Tibial nerve (tissue), 4 donors: ENCODE data around the gene S1PR2. TPM values are rescaled to one million over a fixed set of nuclear protein-coding genes. Genes with fewer than 3 reads are reported as not detected.
"Not testable (repeated sequence)": the region's sequence is repeated elsewhere in the genome, so short reads cannot be mapped to it uniquely, and the experiment has no call there.

Experiments used
- DNase-seq, 2 donors: peaks; one replicate each; pipeline ENCODE4 v3.0.0-alpha.2; 2019; ENCODE audit warnings: low spot score in 2 of 2
- H3K27ac ChIP-seq, 4 donors: fragments of 200-600 bp; sonication (generic) in 3 of 4; one replicate each; pipeline ENCODE4 v1.5.1; 2017 to 2019; ENCODE audit warnings: mild to moderate bottlenecking in 1 of 4
- H3K27me3 ChIP-seq, 2 donors: fragments of 200-600 bp; sonication (generic) in 1 of 2; one replicate each; pipeline versions ENCODE4 v1.5.1 to v1.6.0; 2017 to 2019
- H3K36me3 ChIP-seq, 3 donors: fragments of 200-600 bp; sonication (generic); one replicate each; pipeline ENCODE4 v1.5.1; 2018 to 2019
- H3K4me1 ChIP-seq, 4 donors: fragments of 200-600 bp; sonication (generic) in 3 of 4; one replicate each; pipeline ENCODE4 v1.5.1; 2017 to 2019
- H3K4me3 ChIP-seq, 4 donors: fragments of 200-600 bp; sonication (generic) in 3 of 4; one replicate each; pipeline ENCODE4 v1.5.1; 2017 to 2019; ENCODE audit warnings: mild to moderate bottlenecking in 1 of 4, moderate library complexity in 1 of 4
- H3K9me3 ChIP-seq, 4 donors: fragments of 200-600 bp; sonication (generic) in 3 of 4; one replicate each; pipeline ENCODE4 v1.5.1; 2017 to 2019
- EP300 ChIP-seq, 2 donors: sonication (generic); formaldehyde crosslinking; IDR thresholded peaks; one replicate each; pipeline ENCODE4 v1.6.1; 2017; ENCODE audit warnings: antibody characterized with exemption in 2 of 2, mild to moderate bottlenecking in 1 of 2
- POLR2A ChIP-seq, 2 donors: fragments of 450-650 bp; IDR thresholded peaks; one replicate each; pipeline ENCODE4 v1.6.1; 2017; ENCODE audit warnings: antibody characterized with exemption in 2 of 2, mild to moderate bottlenecking in 2 of 2, moderate library complexity in 2 of 2
- WGBS, 2 donors: methylation state at CpG; one replicate each; pipeline ENCODE4 v1.1.5; 2018; 5-methylcytosine and 5-hydroxymethylcytosine counted together
- total RNA-seq, 4 donors: library from RNA; depleted of rRNA; stranded (reverse); fragments of >200 nt; gene quantifications; one replicate each; pipeline ENCODE4 v1.1.0, GENCODE V29; 2016
- TF ChIP-seq, protein P1 (sequence below), 5 experiments: fragments of 200-600 bp in 3 of 5; fragments of 450-650 bp in 2 of 5; sonication (generic) in 3 of 5; IDR thresholded peaks; one replicate each; pipeline ENCODE4 v1.5.1; 2016 to 2019; ENCODE audit warnings: antibody characterized with exemption in 5 of 5, mild to moderate bottlenecking in 3 of 5, moderate library complexity in 2 of 5

The S1PR2 gene
- total RNA-seq, 4 donors from 2014 or later: 11.6 to 13.3 (median 12.2) TPM

DNA sequence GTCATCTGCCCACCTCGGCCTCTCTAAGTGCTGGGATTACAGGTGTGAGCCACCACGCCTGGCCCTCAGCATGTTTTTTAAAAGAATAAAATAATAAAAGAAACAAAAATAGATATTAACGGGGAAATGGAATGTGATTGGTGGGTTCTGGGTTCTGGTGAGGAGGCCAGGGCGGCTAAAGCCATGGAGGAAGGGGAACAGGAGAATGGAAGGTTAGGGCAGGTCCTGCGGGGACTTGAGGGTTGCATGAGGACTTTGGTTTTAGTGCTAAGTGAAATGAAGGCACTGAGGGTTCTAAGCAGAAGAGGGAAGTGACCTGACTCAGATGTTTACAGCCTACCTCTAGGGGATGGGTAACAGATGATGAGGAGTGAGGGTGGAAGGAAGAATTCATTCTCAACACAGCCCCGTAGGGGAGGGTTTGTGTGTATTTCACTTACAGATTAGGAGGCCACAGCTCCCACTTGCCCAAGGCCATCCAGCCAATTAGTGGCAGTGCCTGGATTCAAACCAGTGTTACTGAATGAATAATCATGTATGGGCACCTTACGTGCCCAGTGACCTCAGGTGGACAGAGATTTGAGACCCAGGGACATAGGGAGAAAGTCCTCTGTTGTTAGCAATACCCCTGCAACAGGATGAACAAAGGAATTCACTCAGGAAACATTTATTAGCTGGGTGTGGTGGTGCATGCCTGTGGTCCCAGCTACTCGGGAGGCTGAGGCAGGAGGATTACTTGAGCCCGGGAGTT, 14.2 kb upstream of the S1PR2 start:
- no peaks in the 10 kb centered on the region for H3K27me3 ChIP-seq
- no peak overlapping the region for H3K27ac ChIP-seq
- WGBS, 2 donors: 76 to 86% methylated on average over 9 of the region's 9 CpGs
- TF ChIP-seq, protein P1, sequence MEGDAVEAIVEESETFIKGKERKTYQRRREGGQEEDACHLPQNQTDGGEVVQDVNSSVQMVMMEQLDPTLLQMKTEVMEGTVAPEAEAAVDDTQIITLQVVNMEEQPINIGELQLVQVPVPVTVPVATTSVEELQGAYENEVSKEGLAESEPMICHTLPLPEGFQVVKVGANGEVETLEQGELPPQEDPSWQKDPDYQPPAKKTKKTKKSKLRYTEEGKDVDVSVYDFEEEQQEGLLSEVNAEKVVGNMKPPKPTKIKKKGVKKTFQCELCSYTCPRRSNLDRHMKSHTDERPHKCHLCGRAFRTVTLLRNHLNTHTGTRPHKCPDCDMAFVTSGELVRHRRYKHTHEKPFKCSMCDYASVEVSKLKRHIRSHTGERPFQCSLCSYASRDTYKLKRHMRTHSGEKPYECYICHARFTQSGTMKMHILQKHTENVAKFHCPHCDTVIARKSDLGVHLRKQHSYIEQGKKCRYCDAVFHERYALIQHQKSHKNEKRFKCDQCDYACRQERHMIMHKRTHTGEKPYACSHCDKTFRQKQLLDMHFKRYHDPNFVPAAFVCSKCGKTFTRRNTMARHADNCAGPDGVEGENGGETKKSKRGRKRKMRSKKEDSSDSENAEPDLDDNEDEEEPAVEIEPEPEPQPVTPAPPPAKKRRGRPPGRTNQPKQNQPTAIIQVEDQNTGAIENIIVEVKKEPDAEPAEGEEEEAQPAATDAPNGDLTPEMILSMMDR (IDR thresholded peaks at IDR 0.05): no peak
- no peak for TF ChIP-seq EP300 (IDR thresholded peaks at IDR 0.05)
- no peak for TF ChIP-seq POLR2A (IDR thresholded peaks at IDR 0.05)
- no peak for DNase-seq
- H3K4me3 ChIP-seq: no peak overlapping the region
- H3K4me1 ChIP-seq: peaks cover 0 to 7% (median 0%) of the 10 kb centered on the region in 4 donors
- H3K9me3 ChIP-seq: no peaks in the 10 kb centered on the region
- H3K36me3 ChIP-seq: peaks cover 0 to 11% (median 0%) of the 10 kb centered on the region in 3 donors

DNA sequence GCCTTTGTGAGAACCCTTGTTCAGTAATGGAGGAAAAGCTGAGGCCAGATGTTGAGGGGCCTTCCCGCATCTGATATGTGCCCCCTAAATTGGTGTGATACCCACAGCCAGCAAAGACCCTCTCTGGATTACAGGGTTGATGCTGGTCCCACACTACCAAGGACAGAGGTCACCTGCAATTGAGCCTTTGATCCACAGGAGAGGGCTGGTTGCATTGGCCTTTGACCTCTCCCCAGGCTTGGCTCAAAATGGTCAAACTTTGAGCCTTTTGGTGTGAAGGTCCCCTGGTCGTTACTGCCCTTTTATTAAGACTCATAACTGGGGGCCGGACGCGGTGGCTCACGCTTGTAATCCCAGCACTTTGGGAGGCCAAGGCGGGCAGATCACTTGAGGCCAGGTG, 12.5 kb upstream of the S1PR2 start:
- peaks cover 0 to 11% (median 0%) of the 10 kb centered on the region in 3 donors for H3K36me3 ChIP-seq
- H3K4me3 ChIP-seq: no peak overlapping the region
- DNase-seq: no peak
- no peaks in the 10 kb centered on the region for H3K4me1 ChIP-seq
- H3K9me3 ChIP-seq: no peaks in the 10 kb centered on the region
- WGBS, 2 donors: 87 to 89% methylated on average over 7 of the region's 7 CpGs
- no peak for TF ChIP-seq EP300 (IDR thresholded peaks at IDR 0.05)
- TF ChIP-seq, protein P1 (IDR thresholded peaks at IDR 0.05): no peak
- H3K27ac ChIP-seq: no peak overlapping the region
- H3K27me3 ChIP-seq: no peaks in the 10 kb centered on the region

DNA sequence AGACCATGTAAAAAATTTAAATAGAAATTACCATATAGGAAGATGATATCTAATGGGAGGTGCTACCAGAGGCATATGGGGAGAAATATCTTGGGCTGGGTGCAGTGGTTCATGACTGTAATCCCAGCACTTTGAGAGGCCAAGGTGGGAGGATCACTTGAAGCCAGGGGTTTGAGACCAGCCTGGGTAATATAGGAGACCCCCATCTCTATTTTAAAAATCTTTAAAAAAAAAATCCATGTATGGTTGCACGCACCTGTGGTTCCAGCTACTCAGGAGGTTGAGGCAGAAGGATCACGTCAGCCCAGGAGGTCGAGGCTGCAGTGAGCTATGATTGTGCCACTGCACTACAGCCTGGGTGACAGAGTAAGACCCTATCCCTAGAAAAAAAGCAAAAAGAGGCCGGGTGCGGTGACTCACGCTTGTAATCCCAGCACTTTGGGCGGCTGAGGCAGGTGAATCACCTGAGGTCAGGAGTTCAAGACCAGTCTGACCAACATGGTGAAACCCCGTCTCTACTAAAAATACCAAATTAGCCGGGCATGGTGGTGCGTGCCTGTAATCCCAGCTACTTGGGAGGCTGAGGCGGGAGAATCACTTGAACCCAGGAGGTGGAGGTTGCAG, 10.8 kb upstream of the S1PR2 start:
- 94 to 95% methylated on average over 11 of the region's 11 CpGs for WGBS, 2 donors

DNA sequence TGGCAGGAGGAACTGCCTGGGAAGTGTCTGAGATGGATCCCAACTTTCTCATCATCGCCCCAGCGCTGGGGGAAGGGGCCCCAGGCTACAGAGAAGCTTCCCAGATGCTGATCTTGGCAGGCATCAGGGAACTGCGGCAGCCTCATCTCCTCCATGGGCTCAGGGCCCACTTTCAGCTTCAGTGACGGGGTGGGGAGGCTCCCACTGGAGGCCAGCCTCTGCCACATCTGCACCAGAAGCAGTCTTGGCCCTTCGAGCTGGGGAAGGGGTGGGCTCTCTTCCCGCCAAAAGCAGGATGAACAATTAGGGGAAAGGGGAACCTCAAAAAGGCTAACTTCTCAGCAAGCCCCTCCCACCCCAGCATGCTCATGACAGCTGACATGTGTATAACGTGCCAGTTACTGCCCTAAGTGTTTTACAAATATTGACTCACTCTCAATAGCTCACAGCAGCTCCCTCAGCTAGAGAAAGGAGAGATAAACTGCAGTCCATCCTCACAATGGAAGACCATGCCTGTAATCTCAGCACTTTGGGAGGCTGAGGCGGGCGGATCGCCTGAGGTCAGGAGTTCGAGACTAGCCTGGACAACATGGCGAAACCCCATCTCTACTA, 7.1 kb upstream of the S1PR2 start:
- H3K36me3 ChIP-seq: no peaks in the 10 kb centered on the region

More for the DNA sequence above, 10.8 kb upstream of the S1PR2 start:
- not testable (repeated sequence) for H3K36me3 ChIP-seq, H3K4me1 ChIP-seq, DNase-seq, H3K27me3 ChIP-seq, H3K27ac ChIP-seq, H3K4me3 ChIP-seq, H3K9me3 ChIP-seq

DNA sequence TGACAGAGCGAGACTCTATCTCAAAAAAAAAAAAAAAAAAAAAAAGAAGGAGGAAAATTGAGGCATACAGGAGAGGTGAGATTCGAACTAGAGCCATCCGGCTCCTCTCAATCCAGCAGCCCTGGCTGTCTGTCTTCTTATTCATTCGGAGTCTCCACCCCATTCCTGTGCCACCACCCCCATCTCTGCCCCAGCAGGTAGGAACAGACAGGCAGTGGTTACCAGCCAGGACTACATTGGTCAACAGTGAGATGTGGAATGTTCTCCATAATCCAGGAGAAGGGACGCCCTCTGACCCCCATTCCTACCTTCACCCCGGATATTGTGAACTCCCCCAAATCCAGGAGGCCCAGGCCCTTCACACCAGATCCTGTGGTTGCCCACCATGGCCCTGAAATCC, 6.6 kb upstream of the S1PR2 start:
- no peak overlapping the region for H3K4me3 ChIP-seq
- peak overlapping the region in 3 of 4 donors; percentile 40 to 66 (median 45) for H3K27ac ChIP-seq
- 82 to 88% methylated on average over 6 of the region's 6 CpGs for WGBS, 2 donors
- H3K4me1 ChIP-seq: peaks cover 0 to 17% (median 2%) of the 10 kb centered on the region in 4 donors
- no peaks in the 10 kb centered on the region for H3K36me3 ChIP-seq
- TF ChIP-seq, protein P1 (IDR thresholded peaks at IDR 0.05): no peak
- no peak for TF ChIP-seq EP300 (IDR thresholded peaks at IDR 0.05)
- TF ChIP-seq POLR2A (IDR thresholded peaks at IDR 0.05): no peak
- DNase-seq: no peak
- no peaks in the 10 kb centered on the region for H3K9me3 ChIP-seq
- H3K27me3 ChIP-seq: no peaks in the 10 kb centered on the region

More for the DNA sequence above, 7.1 kb upstream of the S1PR2 start:
- Histone ChIP-seq H3K4me3 (no peak overlapping the region), H3K9me3 (no peaks in the 10 kb centered on the region), H3K27ac (peak overlapping the region in 3 of 4 donors; percentile 40 to 66 (median 45)), H3K4me1 (peaks cover 0 to 17% (median 2%) of the 10 kb centered on the region in 4 donors), H3K27me3 (no peaks in the 10 kb centered on the region)
- TF ChIP-seq, protein P1 (IDR thresholded peaks at IDR 0.05): no peak
- no peak for TF ChIP-seq POLR2A (IDR thresholded peaks at IDR 0.05)
- TF ChIP-seq EP300 (IDR thresholded peaks at IDR 0.05): no peak
- WGBS, 2 donors: 63 to 68% methylated on average over 12 of the region's 12 CpGs
- DNase-seq: no peak

DNA sequence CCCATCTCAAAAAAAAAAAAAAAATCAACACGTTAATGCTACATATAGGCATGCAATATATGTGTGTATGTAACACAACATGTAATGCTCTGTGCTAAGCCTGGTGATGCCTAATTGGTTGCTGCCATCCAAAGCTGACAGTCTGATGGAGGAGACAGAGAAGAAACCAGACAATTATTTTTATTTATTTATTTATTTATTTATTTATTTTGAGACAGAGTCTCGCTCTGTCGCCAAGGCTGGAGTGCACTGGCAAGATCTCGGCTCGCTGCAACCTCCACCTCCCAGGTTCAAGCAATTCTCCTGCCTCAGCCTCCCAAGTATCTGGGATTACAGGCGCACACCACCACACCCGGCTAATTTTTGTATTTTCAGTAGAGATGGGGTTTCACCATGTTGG, 4.3 kb upstream of the S1PR2 start:
- not testable (repeated sequence) for DNase-seq, H3K9me3 ChIP-seq, H3K27me3 ChIP-seq, H3K36me3 ChIP-seq, H3K4me3 ChIP-seq
- 93 to 96% methylated on average over 7 of the region's 7 CpGs for WGBS, 2 donors
- Histone ChIP-seq H3K27ac (peak overlapping the region in 3 of 4 donors; percentile 56 to 82 (median 81)), H3K4me1 (peaks cover 0 to 27% (median 2%) of the 10 kb centered on the region in 4 donors)
